H9 (cell line): ENCODE measurements around the gene ATP8A1. TPM values are rescaled to one million over a fixed set of nuclear protein-coding genes. Genes with fewer than 3 reads are reported as not detected.

ENCODE experiments used
- DNase-seq: peaks from one replicate; pipeline ENCODE4 v3.0.0-alpha.2; 2017
- H2AFZ ChIP-seq: one replicate; pipeline ENCODE4 v1.6.1; 2013; ENCODE audit warnings: mild to moderate bottlenecking, low read length, control low read depth, moderate library complexity
- H2AK5ac ChIP-seq: 2 replicates; pipeline ENCODE4 v1.6.1; 2013; ENCODE audit warnings: low read length, control low read depth, mixed read lengths; ENCODE audit not compliant: insufficient read length
- H2BK120ac ChIP-seq: one replicate; pipeline ENCODE4 v1.6.1; 2013; ENCODE audit warnings: low read depth, mild to moderate bottlenecking, low read length, control low read depth, inconsistent platforms; ENCODE audit not compliant: poor library complexity, severe bottlenecking
- H2BK12ac ChIP-seq: 2 replicates; pipeline ENCODE4 v1.6.1; 2013; ENCODE audit warnings: low read length, control low read depth, mixed read lengths, low read depth; ENCODE audit not compliant: insufficient read length
- H2BK15ac ChIP-seq: 2 replicates; pipeline ENCODE4 v1.6.1; 2013; ENCODE audit warnings: low read depth, low read length, control low read depth
- H2BK20ac ChIP-seq: one replicate; pipeline ENCODE4 v1.6.1; 2013; ENCODE audit warnings: low read depth, mild to moderate bottlenecking, low read length, control low read depth, inconsistent platforms; ENCODE audit not compliant: poor library complexity, severe bottlenecking
- H2BK5ac ChIP-seq: 2 replicates; pipeline ENCODE4 v1.6.1; 2013; ENCODE audit warnings: low read length, control low read depth, mixed read lengths; ENCODE audit not compliant: insufficient read length
- H3K14ac ChIP-seq: 2 replicates; pipeline ENCODE4 v1.6.1; 2013; ENCODE audit warnings: low read length, control low read depth; ENCODE audit not compliant: insufficient read depth
- H3K18ac ChIP-seq: 2 replicates; pipeline ENCODE4 v1.6.1; 2013; ENCODE audit warnings: low read depth, mild to moderate bottlenecking, mixed read lengths, low read length, control low read depth; ENCODE audit not compliant: insufficient read length
- H3K23ac ChIP-seq: 2 replicates; pipeline ENCODE4 v1.6.1; 2013; ENCODE audit warnings: low read length, control low read depth, mixed read lengths, low read depth; ENCODE audit not compliant: insufficient read length
- H3K23me2 ChIP-seq: 2 replicates; pipeline ENCODE4 v1.6.1; 2013; ENCODE audit warnings: low read depth, mild to moderate bottlenecking, mixed read lengths, low read length, control low read depth; ENCODE audit not compliant: insufficient read length, poor library complexity, severe bottlenecking
- H3K27ac ChIP-seq: 2 replicates; pipeline ENCODE4 v1.5.1; 2013; ENCODE audit warnings: low read length, control low read depth, mixed read lengths, low read depth; ENCODE audit not compliant: insufficient read length
- H3K27me3 ChIP-seq: 2 replicates; pipeline ENCODE4 v1.6.1; 2013; ENCODE audit warnings: low read length, control low read depth, inconsistent platforms; ENCODE audit not compliant: insufficient read depth
- H3K4ac ChIP-seq: 2 replicates; pipeline ENCODE4 v1.6.1; 2013; ENCODE audit warnings: low read depth, mild to moderate bottlenecking, control low read depth, inconsistent platforms, low read length, moderate library complexity
- H3K4me1 ChIP-seq: 2 replicates; pipeline ENCODE4 v1.6.1; 2013; ENCODE audit warnings: low read length, control low read depth, inconsistent platforms; ENCODE audit not compliant: insufficient read depth
- H3K4me2 ChIP-seq: 2 replicates; pipeline ENCODE4 v1.6.1; 2013; ENCODE audit warnings: low read length, control low read depth, mixed read lengths; ENCODE audit not compliant: insufficient read length, insufficient read depth
- H3K56ac ChIP-seq: 2 replicates; pipeline ENCODE4 v1.6.1; 2013; ENCODE audit warnings: low read depth, mild to moderate bottlenecking, mixed read lengths, low read length, control low read depth; ENCODE audit not compliant: insufficient read length
- H3K79me1 ChIP-seq: 2 replicates; pipeline ENCODE4 v1.6.1; 2013; ENCODE audit warnings: low read depth, mild to moderate bottlenecking, moderate library complexity, low read length, control low read depth, inconsistent platforms; ENCODE audit not compliant: insufficient read depth, poor library complexity, severe bottlenecking
- H3K79me2 ChIP-seq: 2 replicates; pipeline ENCODE4 v1.6.1; 2013; ENCODE audit warnings: low read length, control low read depth, inconsistent platforms; ENCODE audit not compliant: insufficient read depth
- H3K9ac ChIP-seq: 2 replicates; pipeline ENCODE4 v1.6.1; 2013; ENCODE audit warnings: low read length, control low read depth, mixed read lengths; ENCODE audit not compliant: insufficient read length; ENCODE audit errors: extremely low read depth
- H3K9me3 ChIP-seq: one replicate; pipeline ENCODE4 v1.6.1; 2013; ENCODE audit warnings: low read depth, low read length, inconsistent platforms; ENCODE audit not compliant: control insufficient read depth
- H3T11ph ChIP-seq: one replicate; pipeline ENCODE4 v1.6.1; 2013; ENCODE audit warnings: mild to moderate bottlenecking, low read length, control low read depth, inconsistent platforms
- H4K20me1 ChIP-seq: one replicate; pipeline ENCODE4 v1.6.1; 2013; ENCODE audit not compliant: control insufficient read depth, insufficient read length, insufficient read depth
- H4K5ac ChIP-seq: 2 replicates; pipeline ENCODE4 v1.6.1; 2013; ENCODE audit warnings: low read depth, mild to moderate bottlenecking, mixed read lengths, low read length, control low read depth; ENCODE audit not compliant: insufficient read length
- H4K8ac ChIP-seq: replicated peaks from 2 replicates; pipeline ENCODE4 v1.6.1; 2013; ENCODE audit warnings: low read length, control low read depth, mixed read lengths, low read depth; ENCODE audit not compliant: insufficient read length
- H4K91ac ChIP-seq: 2 replicates; pipeline ENCODE4 v1.6.1; 2013; ENCODE audit warnings: low read depth, mild to moderate bottlenecking, moderate library complexity, mixed read lengths, low read length, control low read depth; ENCODE audit not compliant: insufficient read length
- H3K27ac Mint-ChIP-seq, 3 experiments: 2 replicates in 2 of 3; 3 replicates in 1 of 3; pipeline ENCODE4 v1.8.0; 2020 to 2021; ENCODE audit warnings: mixed read lengths in 3 of 3, mild to moderate bottlenecking in 1 of 3, moderate library complexity in 1 of 3
- H3K27me3 Mint-ChIP-seq: 2 replicates; pipeline ENCODE4 v1.8.0; 2021; ENCODE audit warnings: low read depth, mild to moderate bottlenecking, moderate library complexity, mixed read lengths
- H3K36me3 Mint-ChIP-seq, 3 experiments: 2 replicates in 2 of 3; 3 replicates in 1 of 3; pipeline ENCODE4 v1.8.0; 2020 to 2021; ENCODE audit warnings: low read depth in 3 of 3, mixed read lengths in 3 of 3; ENCODE audit not compliant: insufficient read depth in 1 of 3
- H3K4me1 Mint-ChIP-seq, 2 experiments: 2 replicates each; pipeline ENCODE4 v1.8.0; 2020; ENCODE audit warnings: mixed read lengths in 2 of 2
- H3K4me3 Mint-ChIP-seq, 2 experiments: 2 replicates in 1 of 2; 3 replicates in 1 of 2; pipeline ENCODE4 v1.8.0; 2020 to 2021; ENCODE audit warnings: mild to moderate bottlenecking in 2 of 2, mixed read lengths in 2 of 2, moderate library complexity in 1 of 2
- H3K9me3 Mint-ChIP-seq, 2 experiments: 2 replicates in 1 of 2; 3 replicates in 1 of 2; pipeline ENCODE4 v1.8.0; 2020; ENCODE audit warnings: mild to moderate bottlenecking in 2 of 2, mixed read lengths in 2 of 2, moderate library complexity in 1 of 2
- WGBS: extraction: QIAGEN DNeasy Blood & Tissue Kit; methylation state at CpG from one replicate; pipeline ENCODE4 v1.1.7; 2013; ENCODE audit warnings: missing lambda C conversion rate, low lambda C conversion rate, mixed read lengths; ENCODE audit not compliant: insufficient read length; ENCODE audit errors: extremely low coverage; 5-methylcytosine and 5-hydroxymethylcytosine counted together
- total RNA-seq: library from RNA; stranded (reverse); gene quantifications from 2 replicates; pipeline ENCODE4 v1.2.1, GENCODE V29; 2021
- TF ChIP-seq, protein P1 (sequence below): fragments of 200-600 bp; sonication (generic); conservative IDR thresholded peaks from 3 replicates; pipeline ENCODE4 v1.8.0; 2021; ENCODE audit warnings: antibody characterized with exemption, mild to moderate bottlenecking

ATP8A1 gene
- total RNA-seq, 1 experiment from 2014 or later = 5.1 TPM

DNA sequence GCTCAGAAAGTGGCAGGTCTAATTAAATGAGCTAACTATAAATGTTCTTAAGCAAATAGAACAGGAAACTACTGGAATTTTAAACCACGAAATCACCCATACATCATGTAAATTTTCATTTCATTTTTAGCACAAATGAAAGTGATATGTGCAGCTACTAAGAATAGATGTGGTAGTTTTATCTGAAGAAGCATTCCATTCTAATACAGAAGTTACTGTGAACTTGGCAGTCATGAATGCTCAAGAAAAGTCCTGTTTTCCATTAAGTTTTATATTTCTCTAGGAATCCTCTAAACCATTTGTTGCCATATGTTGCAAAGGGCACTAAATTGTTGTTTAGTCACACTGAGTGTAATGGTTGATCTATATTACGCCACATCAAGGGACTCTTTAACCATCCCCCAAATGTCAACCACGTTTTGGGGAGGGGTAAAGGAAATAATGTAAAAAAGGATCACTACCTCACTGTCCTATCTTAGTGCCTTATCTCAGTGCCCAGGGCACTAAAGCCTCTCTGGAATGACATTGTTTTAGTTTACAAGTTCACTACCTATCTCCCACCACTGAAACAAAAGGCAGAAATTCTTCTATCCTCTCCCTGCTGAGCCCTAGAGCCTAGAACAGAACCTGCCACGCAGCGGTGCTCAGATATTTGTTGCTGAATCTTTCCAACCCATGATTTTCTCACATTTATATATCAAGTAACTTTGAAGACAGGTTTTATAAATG is 141.6 kb downstream of the ATP8A1 start:
- H3K27me3 ChIP-seq = peaks cover 2% of the 10 kb centered on the region; the same call in 1 of the 2 replicates
- peaks cover 12% of the 10 kb centered on the region for H3K4me1 ChIP-seq
- no peak overlapping the region; a peak in 1 of 5 replicates for H3K4me3 Mint-ChIP-seq
- peaks cover 53 to 57% of the 10 kb centered on the region in 2 experiments for H3K4me1 Mint-ChIP-seq
- H3K79me2 ChIP-seq = no peaks in the 10 kb centered on the region
- H3K27ac Mint-ChIP-seq = no peak overlapping the region
- H2AK5ac ChIP-seq = no peak overlapping the region
- no peak overlapping the region for H2BK5ac ChIP-seq
- H3K36me3 Mint-ChIP-seq = no peaks in the 10 kb centered on the region; a peak in 1 of 7 replicates
- DNase-seq = no peak
- H3K9me3 Mint-ChIP-seq = no peaks in the 10 kb centered on the region
- no peak overlapping the region for H3K18ac ChIP-seq
- no peak overlapping the region for H3K23ac ChIP-seq
- WGBS = no CpG with 5 or more reads among the region's 5 CpGs
- H2BK120ac ChIP-seq = no peak overlapping the region
- no peak overlapping the region for H2BK15ac ChIP-seq
- H3K14ac ChIP-seq = no peak overlapping the region
- no peaks in the 10 kb centered on the region for H3K79me1 ChIP-seq
- H4K91ac ChIP-seq = no peak overlapping the region
- H4K5ac ChIP-seq = no peak overlapping the region
- H3K9ac ChIP-seq = no peak overlapping the region
- H3K56ac ChIP-seq = no peak overlapping the region
- no peak overlapping the region for H2AFZ ChIP-seq
- H4K8ac ChIP-seq = no peak overlapping the region
- peaks cover 47% of the 10 kb centered on the region for H3K27me3 Mint-ChIP-seq
- no peak overlapping the region for H3K4me2 ChIP-seq
- no peaks in the 10 kb centered on the region for H3K9me3 ChIP-seq
- H3K4ac ChIP-seq = no peak overlapping the region
- H3K23me2 ChIP-seq = no peaks in the 10 kb centered on the region
- no peaks in the 10 kb centered on the region for H4K20me1 ChIP-seq
- no peak overlapping the region for H2BK20ac ChIP-seq
- H2BK12ac ChIP-seq = no peak overlapping the region
- H3T11ph ChIP-seq = no peak overlapping the region
- no peak overlapping the region for H3K27ac ChIP-seq
- TF ChIP-seq, protein P1, sequence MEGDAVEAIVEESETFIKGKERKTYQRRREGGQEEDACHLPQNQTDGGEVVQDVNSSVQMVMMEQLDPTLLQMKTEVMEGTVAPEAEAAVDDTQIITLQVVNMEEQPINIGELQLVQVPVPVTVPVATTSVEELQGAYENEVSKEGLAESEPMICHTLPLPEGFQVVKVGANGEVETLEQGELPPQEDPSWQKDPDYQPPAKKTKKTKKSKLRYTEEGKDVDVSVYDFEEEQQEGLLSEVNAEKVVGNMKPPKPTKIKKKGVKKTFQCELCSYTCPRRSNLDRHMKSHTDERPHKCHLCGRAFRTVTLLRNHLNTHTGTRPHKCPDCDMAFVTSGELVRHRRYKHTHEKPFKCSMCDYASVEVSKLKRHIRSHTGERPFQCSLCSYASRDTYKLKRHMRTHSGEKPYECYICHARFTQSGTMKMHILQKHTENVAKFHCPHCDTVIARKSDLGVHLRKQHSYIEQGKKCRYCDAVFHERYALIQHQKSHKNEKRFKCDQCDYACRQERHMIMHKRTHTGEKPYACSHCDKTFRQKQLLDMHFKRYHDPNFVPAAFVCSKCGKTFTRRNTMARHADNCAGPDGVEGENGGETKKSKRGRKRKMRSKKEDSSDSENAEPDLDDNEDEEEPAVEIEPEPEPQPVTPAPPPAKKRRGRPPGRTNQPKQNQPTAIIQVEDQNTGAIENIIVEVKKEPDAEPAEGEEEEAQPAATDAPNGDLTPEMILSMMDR = no peak
